ENCODE measurements around the gene RNF152.
"Not testable (repeated sequence)": the region's sequence is repeated elsewhere in the genome, so short reads cannot be mapped to it uniquely, and the experiment has no call there.

Gene RNF152

DNA sequence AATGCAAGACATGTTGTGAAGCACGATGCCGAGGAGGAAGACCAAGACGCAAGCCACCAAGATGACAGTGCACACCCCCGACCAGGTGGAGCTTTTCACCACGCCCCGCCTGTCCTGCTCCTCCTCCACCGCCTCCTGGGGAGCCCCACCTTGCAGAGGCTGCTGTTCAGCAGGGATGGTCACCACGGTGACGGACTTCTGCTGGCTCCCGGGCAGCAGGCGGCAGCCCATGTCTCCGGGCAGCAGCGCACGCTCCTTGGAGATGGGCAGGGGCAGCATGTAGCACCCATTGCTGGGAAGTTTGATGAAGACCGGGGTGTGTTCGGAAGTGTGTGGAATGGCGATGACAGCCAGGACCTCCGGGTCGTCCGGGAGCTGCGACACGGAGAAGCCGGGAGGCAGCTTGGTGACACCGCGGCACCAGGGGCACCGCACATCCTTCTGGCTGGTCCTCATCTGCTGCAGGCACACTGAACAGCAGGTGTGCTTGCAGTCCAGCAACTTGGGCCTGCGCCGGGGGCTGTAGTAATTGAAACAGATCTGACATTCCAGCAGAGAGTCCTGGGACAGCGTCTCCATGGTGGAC lies 76.8 kb downstream of the RNF152 start:
- DNase-seq = no peak

GRCh38 chr18:61808286-61808685 lies 84.5 kb downstream of the RNF152 start:
- DNase-seq = no peak

DNA sequence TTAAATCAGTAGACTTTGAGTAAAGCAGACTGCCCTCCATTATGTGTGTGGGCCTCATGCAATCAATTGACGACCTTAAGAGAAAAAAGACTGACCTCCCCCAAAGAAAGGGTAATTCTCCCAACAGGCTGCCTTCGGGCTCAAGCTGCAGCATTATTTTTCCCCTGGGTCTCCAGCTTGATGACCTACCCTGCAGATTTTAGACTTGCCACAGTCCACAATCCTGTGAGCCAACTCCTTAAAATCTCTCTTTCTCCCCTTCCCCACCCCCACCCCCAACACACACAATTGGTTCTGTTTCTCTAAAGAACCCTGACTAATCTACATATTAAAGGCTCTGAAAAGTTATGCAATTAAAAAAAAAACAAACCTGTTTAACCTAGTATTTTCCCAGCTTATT lies 89.4 kb downstream of the RNF152 start:
- DNase-seq = no peak

DNA sequence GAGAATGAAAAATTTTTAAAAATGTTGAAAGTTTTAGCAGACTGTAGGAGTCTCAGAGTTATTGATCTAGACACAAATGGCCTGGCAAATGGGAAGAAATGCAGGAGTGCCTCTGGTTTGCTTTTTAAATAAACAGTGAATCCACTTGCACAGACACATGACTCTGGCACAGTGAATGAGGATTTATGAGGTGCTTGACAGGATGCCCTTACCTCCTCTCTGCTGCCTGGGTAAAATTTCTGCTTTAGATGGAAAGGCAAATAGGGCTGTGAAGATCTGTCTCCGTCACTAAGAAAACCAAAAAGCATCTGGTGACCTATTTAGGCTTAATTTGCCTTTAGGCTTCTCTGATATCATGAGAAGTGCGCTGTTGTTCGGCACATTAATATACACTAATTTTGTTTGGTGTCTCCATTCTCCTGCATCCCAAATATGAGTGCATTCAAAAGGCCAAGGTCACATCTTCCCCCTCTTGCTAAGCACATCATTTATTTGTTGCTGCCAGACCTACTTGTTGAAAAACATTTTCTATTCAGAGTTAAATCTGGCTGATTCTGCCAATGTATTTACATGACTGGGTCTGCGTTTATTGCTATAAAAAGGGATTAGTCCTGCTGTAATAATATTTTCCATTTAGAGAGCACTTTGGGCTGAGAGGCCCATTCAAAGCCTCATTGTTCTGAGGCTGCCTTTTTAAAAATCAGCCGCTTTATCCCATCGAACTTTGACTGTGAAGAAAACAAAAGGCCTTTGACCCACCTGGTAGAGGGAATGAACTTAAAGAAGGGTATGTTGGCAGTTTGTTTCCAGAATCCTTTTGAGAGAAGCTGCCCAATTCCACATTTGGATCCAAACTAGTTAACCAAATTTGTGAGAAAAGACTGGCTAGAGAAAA lies 94.9 kb downstream of the RNF152 start:
- DNase-seq = no peak

DNA sequence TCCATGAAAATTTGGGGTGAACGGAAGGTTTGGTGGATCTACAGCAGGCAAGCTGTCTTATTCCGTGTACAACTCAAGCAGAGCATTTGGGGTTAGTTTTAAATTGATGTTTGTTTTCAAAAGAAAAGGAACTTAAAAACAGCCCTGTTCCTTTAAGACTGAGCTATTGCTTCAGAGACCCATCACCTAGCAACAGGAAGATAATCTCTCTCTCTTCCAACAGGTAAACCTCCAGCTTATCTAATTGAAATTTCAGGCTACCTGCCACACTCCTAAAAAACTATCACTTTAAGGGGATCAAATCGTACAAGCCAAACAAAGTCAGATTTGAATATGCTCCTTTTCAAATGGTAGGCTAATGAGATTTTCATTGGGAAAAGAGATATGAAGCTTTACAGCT lies 101.8 kb downstream of the RNF152 start:
- no peak for DNase-seq

GRCh38 chr18:61787011-61787670 lies 105.7 kb downstream of the RNF152 start:
- not testable (repeated sequence) for DNase-seq

GRCh38 chr18:61785588-61785987 lies 107.2 kb downstream of the RNF152 start:
- DNase-seq = no peak

GRCh38 chr18:61784834-61785233 lies 108.0 kb downstream of the RNF152 start:
- DNase-seq = no peak

DNA sequence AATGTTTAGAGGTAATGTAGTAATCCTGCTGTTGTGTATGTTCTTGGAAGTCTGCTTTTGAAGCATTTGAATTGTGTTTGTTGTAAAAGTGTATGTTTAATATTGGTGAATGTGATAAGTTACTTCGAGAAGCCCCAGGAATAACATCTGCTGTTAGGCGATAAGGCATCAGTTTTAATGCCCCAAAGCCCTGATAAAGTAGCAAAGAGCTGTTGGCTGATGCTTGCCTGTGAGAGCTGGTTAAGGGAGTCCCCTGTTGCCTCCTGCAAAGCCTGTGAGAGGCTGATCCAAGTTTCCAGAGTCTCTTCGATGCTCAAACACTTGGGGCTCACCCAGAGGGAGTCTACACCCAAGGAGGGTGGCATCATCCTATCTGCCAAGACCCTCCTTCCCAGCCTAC lies 110.3 kb downstream of the RNF152 start:
- no peak for DNase-seq

- DNase-seq = not testable (repeated sequence)
Observed at GRCh38 chr18:61776201-61776600, 116.6 kb downstream of the RNF152 start.

DNA sequence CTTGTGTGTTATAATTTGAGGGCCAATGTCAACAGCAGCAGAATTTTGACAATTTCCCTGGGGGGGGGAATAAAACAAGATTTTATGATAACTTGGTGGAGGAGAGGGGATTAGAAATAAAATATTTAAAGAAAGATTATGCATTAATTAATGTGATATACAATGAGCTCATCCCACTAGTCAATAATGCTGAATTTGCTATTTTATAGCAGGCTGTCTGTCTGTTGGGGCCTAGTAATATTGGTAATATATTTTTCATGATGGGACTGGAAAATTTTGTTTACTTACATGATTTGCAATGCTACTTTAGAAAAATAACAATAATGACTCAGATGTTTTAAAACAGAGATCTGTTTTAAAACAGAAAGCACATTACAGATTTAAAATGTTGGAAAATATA lies 118.0 kb downstream of the RNF152 start:
- DNase-seq = no peak

DNA sequence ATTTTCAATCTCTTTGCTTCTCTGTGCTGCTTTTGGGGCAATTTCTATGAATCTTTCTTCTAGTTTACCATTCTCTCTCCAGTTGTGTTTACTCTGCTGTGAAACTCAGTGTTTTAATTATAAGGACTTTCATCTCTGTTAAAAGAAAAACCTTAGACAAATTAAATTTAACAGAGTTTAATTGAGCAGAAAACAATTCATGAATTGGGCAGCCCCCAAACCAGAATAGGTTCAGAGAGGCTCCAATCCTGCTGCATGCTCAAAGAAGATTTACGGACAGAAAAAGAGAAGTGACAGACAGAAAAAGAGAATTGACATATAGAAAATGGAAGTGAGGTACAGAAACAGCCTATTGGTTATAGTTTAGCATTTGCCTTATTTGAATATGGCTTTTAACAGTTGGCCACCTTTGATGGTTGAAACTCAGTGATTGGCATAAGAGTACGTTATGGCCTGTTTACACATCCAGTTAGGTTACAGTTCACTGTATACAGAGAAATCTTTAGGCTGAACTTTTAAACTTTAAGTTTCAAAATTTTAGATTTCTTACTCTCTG lies 120.4 kb downstream of the RNF152 start:
- no peak for DNase-seq

DNA sequence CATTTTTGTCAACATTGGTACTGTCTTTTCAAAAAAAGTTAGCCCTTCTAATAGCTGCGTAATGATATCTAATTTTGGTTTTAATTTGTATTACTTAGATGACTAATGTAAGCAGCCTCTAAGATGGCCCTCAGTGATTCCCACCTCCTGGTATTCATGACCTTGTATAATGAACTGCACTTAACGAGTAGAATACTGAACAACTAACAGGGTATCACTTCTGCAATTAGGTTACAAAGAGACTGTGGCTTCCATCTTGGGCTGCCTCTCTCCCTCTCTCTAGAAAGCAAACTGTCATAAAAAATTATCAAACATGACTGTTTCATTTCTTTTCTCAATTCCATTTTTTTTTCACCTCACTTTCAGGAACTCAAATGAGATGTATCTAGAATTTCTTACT lies 120.9 kb downstream of the RNF152 start:
- DNase-seq = no peak

GRCh38 chr18:61770279-61770678 lies 122.5 kb downstream of the RNF152 start:
- no peak for DNase-seq

DNA sequence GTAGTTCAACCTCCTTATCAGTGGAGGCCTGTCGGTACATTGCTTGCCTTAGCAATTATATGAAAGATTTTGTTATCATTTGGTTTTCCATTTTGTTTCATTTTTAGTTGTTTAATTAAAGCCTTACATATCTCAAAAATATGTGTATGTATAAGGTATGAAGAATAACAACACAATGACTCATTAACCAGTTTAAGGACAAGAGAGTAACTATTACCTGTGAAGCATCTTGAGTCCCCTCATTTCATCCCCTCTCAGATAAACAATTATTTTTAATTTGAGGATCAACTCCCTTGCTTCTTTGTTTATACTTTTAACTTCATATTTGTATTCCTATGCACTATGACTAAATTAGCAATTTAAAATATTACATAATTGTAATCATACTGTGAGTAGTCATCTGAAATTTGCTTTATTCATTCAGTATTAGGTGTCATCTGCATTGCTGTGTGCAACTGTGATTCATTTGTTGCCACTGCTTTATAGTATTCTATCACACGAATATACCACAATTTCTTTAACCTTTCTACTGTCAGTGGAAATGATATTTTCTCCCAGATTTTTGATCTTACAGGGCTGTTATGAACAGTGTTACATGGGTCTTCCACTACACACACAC lies 126.4 kb downstream of the RNF152 start:
- DNase-seq = no peak

- no peak for DNase-seq
Observed at GRCh38 chr18:61765097-61765496, 127.7 kb downstream of the RNF152 start.

DNA sequence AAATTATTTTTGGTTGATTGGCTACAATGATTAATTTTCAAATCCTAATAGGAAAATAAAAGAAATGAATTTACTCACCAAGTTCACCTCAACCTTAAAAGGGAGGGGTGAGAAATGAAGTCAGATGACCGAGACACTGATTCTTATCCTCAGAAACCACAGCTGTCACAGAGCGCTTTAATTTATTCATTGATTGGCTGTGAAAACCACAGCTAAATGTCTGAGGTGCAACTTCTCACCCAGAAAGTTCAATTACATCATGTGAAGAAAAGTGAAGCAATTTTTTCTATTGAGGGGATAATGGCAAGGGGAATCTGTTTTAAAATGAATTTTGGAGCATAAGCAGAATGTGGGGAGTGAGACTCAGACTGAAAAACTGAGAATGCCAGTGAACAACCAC lies 128.4 kb downstream of the RNF152 start:
- no peak for DNase-seq

DNA sequence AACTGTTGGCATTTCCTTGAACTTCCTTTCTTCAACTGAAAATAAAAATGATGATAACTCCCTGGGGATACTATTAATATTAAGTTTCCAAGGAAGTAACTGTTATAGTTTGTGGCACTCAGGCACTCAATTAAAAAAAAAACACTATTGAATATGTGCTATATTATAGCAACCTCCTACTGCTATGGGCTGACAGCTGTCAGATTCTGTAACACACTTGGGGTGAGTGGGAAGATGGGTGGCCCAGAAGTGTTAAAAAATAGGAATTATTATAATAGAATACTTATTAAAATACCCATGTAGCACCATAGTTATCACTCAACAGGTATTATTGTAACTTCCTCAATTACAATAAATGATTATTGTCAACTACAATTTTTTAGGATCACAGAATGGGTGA lies 130.9 kb downstream of the RNF152 start:
- DNase-seq = no peak
